GM19395 (cell line): ENCODE results near the gene CGRRF1.

Experiments
- ATAC-seq: cut with Tn5 transposase; IDR thresholded peaks from one replicate; pipeline ENCODE4 v1.9.1; 2021; ENCODE audit warnings: mild to moderate bottlenecking, moderate library complexity; ENCODE audit not compliant: unreplicated experiment

CGRRF1 gene, protein sequence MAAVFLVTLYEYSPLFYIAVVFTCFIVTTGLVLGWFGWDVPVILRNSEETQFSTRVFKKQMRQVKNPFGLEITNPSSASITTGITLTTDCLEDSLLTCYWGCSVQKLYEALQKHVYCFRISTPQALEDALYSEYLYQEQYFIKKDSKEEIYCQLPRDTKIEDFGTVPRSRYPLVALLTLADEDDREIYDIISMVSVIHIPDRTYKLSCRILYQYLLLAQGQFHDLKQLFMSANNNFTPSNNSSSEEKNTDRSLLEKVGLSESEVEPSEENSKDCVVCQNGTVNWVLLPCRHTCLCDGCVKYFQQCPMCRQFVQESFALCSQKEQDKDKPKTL

GRCh38 chr14:54509546-54510501 is at the start of gene CGRRF1:
TSS of gene CGRRF1 (plus strand) at chr14:54509906. CDS start at chr14:54509960, 54 bp downstream.
- ATAC-seq: peak; percentile 97

DNA sequence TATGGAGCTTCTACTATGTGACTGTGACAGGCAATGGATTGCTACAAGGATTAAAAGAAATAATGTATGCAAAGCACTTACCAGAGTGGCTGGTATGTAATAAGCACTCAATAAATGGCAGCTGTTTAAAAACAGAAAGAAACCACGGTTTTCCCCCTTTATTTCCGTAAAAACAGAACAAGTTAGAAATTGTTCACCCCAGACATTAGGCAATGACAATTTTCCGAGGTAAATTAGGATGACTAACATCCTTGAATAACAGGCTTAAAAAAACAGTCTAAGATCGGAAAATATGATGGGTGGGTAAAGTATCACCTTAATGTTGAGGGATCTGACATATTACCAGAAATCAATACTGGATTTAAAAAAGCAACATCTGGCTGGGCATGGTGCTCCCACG is 47.7 kb upstream of the CGRRF1 start:
- ATAC-seq: no peak

GRCh38 chr14:54465654-54466053 is 44.1 kb upstream of the CGRRF1 start:
- ATAC-seq: no peak

DNA sequence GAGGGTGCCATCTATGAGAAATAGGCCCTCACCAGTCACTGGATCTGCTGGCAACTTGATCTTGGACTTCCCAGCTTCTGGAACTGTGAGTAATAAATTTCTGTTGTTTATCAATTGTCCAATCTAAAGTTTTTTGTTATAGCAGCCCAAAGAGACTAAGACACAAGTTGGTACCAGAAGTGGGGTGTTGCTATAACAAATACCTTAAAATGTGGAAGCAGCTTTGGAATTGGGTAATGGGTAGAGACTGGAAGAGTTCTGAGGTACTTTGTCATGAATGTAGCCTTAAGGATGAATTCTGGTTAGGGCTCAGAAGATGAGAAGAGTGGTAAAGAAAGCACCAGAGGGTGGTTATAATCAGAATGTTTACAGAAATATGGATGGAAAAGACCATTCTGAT is 42.4 kb upstream of the CGRRF1 start:
- ATAC-seq: no peak

- no peak for ATAC-seq
These were observed 39.0 kb upstream of the CGRRF1 start for GRCh38 chr14:54470701-54471100.

GRCh38 chr14:54471641-54472040 is 38.1 kb upstream of the CGRRF1 start:
- no peak for ATAC-seq

DNA sequence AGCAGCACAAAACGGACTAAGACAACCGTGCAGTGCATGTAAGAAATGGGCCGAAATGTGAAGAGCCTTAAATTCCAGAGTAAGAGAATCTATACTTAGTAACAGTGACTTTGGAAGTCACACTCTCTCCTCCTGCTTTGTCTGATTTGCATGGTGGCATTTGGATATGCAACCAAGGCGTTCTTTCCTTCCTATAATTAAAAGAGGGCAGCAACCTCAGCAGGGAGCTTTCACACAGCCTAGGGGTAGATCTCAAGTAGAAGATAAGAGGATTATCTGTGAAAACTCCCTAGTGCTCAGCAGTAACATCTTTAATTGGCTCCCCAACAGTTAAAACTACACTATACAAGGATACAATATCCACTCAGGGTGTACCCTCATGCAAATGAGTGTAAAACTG is 37.4 kb upstream of the CGRRF1 start:
- no peak for ATAC-seq

DNA sequence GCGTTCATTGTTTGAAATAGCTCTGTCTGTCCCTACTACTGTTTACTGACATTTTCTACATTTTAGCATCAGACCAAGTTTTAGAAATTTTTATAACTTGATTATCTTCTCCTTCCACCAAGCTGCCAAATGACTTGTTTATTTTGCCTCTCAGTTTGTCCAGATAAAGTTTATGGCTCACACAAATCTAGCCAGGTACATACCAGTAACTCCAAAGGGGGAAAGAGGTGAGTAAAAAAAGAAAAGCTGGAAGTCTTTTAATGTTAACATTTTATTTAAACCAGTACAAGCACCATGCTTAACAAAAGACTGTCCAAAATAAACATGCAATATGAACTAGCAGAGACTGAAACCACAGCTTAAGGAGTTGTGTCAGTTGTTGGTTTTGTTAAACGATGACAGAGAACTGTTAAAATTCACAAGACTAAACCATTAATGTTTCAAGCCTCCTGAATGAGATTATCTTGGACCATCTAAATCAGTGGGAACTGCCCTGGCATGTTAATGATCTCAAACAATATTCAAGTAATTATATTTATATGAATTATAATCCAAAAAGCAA is 35.4 kb upstream of the CGRRF1 start:
- ATAC-seq: no peak

GRCh38 chr14:54475187-54475899 is 34.4 kb upstream of the CGRRF1 start:
- no peak for ATAC-seq

DNA sequence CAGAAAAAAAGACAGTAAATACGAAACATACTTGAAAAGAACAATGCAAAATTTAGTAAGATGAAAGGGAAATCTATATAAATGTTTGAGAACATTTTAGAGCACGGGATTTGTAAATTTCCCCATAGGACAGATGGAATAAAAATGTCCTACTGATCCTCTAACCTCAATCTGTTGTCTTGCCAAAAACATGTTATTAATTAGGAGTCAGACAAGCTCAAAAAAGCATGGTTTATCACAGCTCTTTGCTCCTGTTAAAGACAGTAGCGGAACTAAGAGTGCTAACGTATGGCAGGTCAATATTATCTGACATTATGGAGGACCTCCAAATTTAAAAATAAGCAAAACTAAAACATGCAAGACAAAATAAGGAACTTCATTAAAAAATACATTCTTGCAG is 33.8 kb upstream of the CGRRF1 start:
- ATAC-seq: no peak

DNA sequence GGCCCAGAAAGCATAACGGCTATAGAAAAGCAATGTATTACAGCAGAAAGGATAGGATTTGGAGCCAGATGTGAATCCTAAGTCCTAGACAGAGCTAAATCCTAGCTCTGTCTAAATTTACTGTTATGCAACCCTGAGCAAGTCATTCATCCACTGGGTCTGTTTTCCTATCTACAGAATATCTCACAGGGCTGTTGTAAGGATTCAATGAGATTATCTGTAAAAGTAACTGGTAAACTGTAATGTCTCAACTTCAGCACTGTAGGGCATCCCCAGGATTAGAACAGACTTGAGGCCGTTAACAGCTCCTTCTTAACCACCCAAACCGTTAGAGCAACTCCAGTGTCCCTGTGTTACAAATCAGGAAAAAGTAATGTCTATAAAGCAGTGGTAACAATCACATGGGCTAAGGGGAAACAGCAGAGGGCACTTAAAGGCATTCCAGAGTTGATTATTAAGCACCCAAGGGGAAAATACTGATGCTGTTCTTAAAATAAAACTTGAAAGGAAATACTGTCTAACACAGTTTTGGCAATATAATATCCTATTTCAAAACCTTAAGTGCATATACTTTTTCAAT is 31.0 kb upstream of the CGRRF1 start:
- no peak for ATAC-seq

DNA sequence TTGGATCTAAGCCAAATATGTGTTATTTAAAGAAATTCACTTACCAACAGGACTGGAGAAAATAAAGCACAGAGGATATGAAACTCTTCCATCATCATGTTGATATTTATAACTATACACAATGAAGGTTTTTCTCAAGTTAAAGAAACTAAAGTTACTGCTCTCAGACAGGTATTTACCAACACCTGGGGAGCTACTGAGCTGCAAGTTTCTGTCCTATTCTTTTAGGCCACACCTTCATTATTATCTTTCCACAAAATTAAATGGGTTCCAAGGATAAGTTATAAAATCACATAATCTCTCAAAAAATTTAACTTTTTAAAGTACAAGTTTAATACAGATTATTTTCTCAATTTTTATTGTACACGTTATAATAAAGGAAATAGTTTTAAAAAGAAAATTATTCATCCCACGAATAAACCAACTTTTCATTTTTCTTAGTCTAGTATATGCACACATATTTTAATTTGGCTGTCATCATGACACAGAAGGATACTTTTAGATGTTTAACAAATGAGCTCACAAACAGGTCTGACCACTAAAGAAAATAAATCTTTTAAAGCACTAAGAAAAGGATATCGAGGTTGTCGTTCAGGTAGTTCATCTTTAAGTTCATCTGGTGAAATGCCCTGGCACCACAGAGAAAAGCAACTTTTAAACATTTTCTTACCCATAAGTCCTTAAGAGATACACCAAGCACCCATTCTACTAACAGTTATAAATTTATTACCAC is 28.7 kb upstream of the CGRRF1 start:
- ATAC-seq: no peak

- no peak for ATAC-seq
These were observed 28.0 kb upstream of the CGRRF1 start for GRCh38 chr14:54481695-54482094.

DNA sequence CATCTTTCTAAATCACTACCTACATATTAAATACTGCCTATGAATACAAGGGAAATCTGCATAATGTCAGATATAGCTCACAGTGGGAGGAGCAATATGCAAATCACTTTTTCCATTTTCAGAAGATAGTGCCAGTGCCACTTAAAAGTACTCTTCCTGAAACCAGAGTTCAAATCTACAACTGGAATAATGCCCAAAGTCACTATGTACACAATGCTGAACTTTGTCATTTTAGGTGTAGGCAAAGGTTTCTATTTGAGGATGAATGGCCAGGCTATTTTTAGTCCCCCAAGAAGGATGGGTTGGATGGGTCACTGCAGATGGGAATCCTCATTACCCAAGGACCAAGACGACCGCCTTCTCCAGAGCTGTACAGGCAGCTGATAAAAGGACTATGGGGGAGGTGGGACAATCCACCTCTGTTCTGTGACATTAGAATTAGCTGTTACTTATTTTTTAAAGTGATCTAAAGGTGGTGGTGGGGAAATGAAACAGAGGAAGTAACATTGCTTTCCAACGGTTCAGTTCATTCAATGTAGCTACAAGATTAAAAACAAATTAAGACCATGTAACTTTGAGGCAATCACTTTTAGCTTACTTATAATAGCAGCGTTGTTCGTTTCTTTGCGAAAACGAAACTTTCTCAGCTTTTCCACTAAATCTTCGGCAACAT is 26.5 kb upstream of the CGRRF1 start:
- ATAC-seq: no peak

GRCh38 chr14:54483846-54484245 is 25.9 kb upstream of the CGRRF1 start:
- ATAC-seq: no peak

- ATAC-seq: no peak
These were observed 23.0 kb upstream of the CGRRF1 start for GRCh38 chr14:54486685-54487084.

DNA sequence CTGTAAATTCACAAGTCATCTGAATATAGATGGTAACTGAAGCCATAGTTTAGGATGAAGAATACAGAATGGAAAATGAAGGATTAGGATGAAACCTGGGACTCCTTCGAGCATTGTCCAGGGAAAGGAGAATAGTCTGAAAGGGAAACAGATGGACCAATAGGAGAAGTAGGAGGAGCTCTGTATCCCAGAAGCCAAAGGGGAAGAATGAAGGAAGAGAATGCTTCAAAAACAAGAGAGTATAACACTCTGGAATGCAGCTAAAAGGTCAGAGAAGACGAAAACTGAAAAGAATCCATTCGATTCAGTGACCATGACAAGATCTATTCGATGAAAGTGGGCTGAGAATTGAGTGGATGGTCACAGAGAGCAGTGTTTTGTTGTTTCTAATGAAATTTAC is 21.9 kb upstream of the CGRRF1 start:
- no peak for ATAC-seq

- ATAC-seq: peak; percentile 27
These were observed 21.4 kb upstream of the CGRRF1 start for GRCh38 chr14:54488318-54488645.

GRCh38 chr14:54488646-54489317 is 20.9 kb upstream of the CGRRF1 start, which contains the start of gene GMFB:
TSS of gene GMFB (minus strand) at chr14:54488980. CDS start at chr14:54488927, 53 bp downstream.
- ATAC-seq: peak; percentile 90
